HCT116 (cell line): ENCODE data around the gene YBEY. TPM values are rescaled to one million over a fixed set of nuclear protein-coding genes. Genes with fewer than 3 reads are reported as not detected.

Source experiments
- ATAC-seq: fragments of 200-7000 bp; cut with Tn5 transposase; 2 replicates; pipeline ENCODE4 v1.9.1; 2020; ENCODE audit warnings: mild to moderate bottlenecking, moderate library complexity
- BruUV-seq: library from RNA; stranded (reverse); fragments of 400-500 nt; replicated peaks from 2 replicates; lab custom pipeline; 2021; lab: Mats Ljungman, UMichigan
- CTCF ChIA-PET: fragments of 300-600 bp; sonication (Branson Sonifier 250); formaldehyde crosslinking; loops from one replicate; lab custom pipeline; 2021; ENCODE audit warnings: antibody characterized with exemption; lab: Charles Lee
- POLR2A ChIA-PET: fragments of 300-600, 350-600 bp; sonication (Branson Sonifier 250); formaldehyde crosslinking; loops from one replicate; lab custom pipeline; 2021; ENCODE audit warnings: antibody characterized with exemption; lab: Charles Lee
- RAD21 ChIA-PET, 2 experiments: fragments of 300-600 bp; sonication (Branson Sonifier 250); formaldehyde crosslinking; loops; one replicate each; lab custom pipeline; 2023; ENCODE audit warnings: low total read pairs in 2 of 2; ENCODE audit not compliant: uncharacterized antibody in 2 of 2, unreplicated experiment in 2 of 2, low non-redundant PET in 1 of 2; lab: Charles Lee
- DNase-seq: peaks from one replicate; pipeline ENCODE4 v3.0.0-alpha.2; 2010; ENCODE audit warnings: low read depth, low spot score
- H2AFZ ChIP-seq: fragments of 200-600 bp; shearing (Covaris generic), sonication (generic); 2 replicates; pipeline ENCODE4 v1.6.1; 2017; ENCODE audit warnings: low read depth, mixed run types, mixed read lengths, antibody characterized with exemption, low read length; ENCODE audit not compliant: poor library complexity, severe bottlenecking
- H3K27ac ChIP-seq: 2 replicates; pipeline ENCODE4 v1.5.1; 2012; ENCODE audit warnings: low read depth, low read length
- H3K27me3 ChIP-seq: fragments of 200-600 bp; sonication (generic); 2 replicates; pipeline ENCODE4 v1.6.1; 2016; ENCODE audit warnings: mixed run types, low read length, mixed read lengths; ENCODE audit not compliant: insufficient read depth
- H3K36me3 ChIP-seq, 2 experiments: fragments of 200-500 bp in 1 of 2; fragments of 200-600 bp in 1 of 2; sonication (Bioruptor generic) in 1 of 2; sonication (generic) in 1 of 2; 2 replicates each; pipeline versions ENCODE4 v1.5.1 to v1.6.1; 2014 to 2016; ENCODE audit warnings: low read length in 2 of 2, inconsistent platforms in 1 of 2, mixed read lengths in 1 of 2, mixed run types in 1 of 2; ENCODE audit not compliant: insufficient read depth in 2 of 2, control insufficient read depth in 1 of 2
- H3K4me1 ChIP-seq, 2 experiments: fragments of 200-600 bp in 1 of 2; sonication (generic) in 1 of 2; 2 replicates each; pipeline versions ENCODE4 v1.5.1 to v1.6.1; 2012 to 2017; ENCODE audit warnings: low read length in 2 of 2, inconsistent platforms in 1 of 2, mild to moderate bottlenecking in 1 of 2, mixed read lengths in 1 of 2, mixed run types in 1 of 2, moderate library complexity in 1 of 2; ENCODE audit not compliant: insufficient read depth in 2 of 2, control insufficient read depth in 1 of 2
- H3K4me2 ChIP-seq: fragments of 200-600 bp; sonication (generic); 2 replicates; pipeline ENCODE4 v1.6.1; 2017; ENCODE audit warnings: mixed run types, low read length, mixed read lengths
- H3K4me3 ChIP-seq, 2 experiments: fragments of 200-600 bp in 1 of 2; sonication (generic) in 1 of 2; replicated peaks in 1 of 2; 2 replicates each; pipeline ENCODE4 v1.5.1; 2011 to 2016; ENCODE audit warnings: low read length in 2 of 2, control low read depth in 1 of 2, low read depth in 1 of 2, mild to moderate bottlenecking in 1 of 2, mixed read lengths in 1 of 2, mixed run types in 1 of 2
- H3K79me2 ChIP-seq: fragments of 200-600 bp; sonication (generic); 2 replicates; pipeline ENCODE4 v1.6.1; 2017; ENCODE audit warnings: mild to moderate bottlenecking, mixed run types, low read length, moderate library complexity, mixed read lengths; ENCODE audit not compliant: insufficient read depth
- H3K9ac ChIP-seq: fragments of 200-600 bp; sonication (generic); 2 replicates; pipeline ENCODE4 v1.6.1; 2016; ENCODE audit warnings: low read length, mixed read lengths
- H3K9me2 ChIP-seq: fragments of 200-600 bp; sonication (generic), shearing (Covaris generic); 2 replicates; pipeline ENCODE4 v1.6.1; 2017; ENCODE audit warnings: mixed run types, mild to moderate bottlenecking, moderate library complexity; ENCODE audit not compliant: insufficient read depth
- H3K9me3 ChIP-seq, 2 experiments: fragments of 200-500 bp in 1 of 2; fragments of 200-600 bp in 1 of 2; sonication (Bioruptor generic) in 1 of 2; sonication (generic) in 1 of 2; 2 replicates each; pipeline ENCODE4 v1.6.1; 2014 to 2017; ENCODE audit warnings: low read length in 2 of 2, mixed read lengths in 2 of 2, inconsistent platforms in 1 of 2, low read depth in 1 of 2, mild to moderate bottlenecking in 1 of 2, mixed run types in 1 of 2, moderate library complexity in 1 of 2; ENCODE audit not compliant: control insufficient read depth in 1 of 2, insufficient read depth in 1 of 2
- H4K20me1 ChIP-seq: fragments of 200-600 bp; sonication (generic), shearing (Covaris generic); 2 replicates; pipeline ENCODE4 v1.6.1; 2017; ENCODE audit warnings: mixed run types, mild to moderate bottlenecking, moderate library complexity; ENCODE audit not compliant: insufficient read depth
- CBX3 ChIP-seq: IDR thresholded peaks from 2 replicates; pipeline ENCODE4 v1.6.1; 2012; ENCODE audit warnings: low read depth
- EGR1 ChIP-seq: IDR thresholded peaks from 2 replicates; pipeline ENCODE4 v1.6.1; 2012; ENCODE audit warnings: low read depth
- EZH2phosphoT487 ChIP-seq: fragments of 200-600 bp; IDR thresholded peaks from 2 replicates; pipeline ENCODE4 v1.6.1; 2018; ENCODE audit warnings: antibody characterized with exemption, borderline replicate concordance
- FOSL1 ChIP-seq: IDR thresholded peaks from 2 replicates; pipeline ENCODE4 v1.6.1; 2012; ENCODE audit warnings: low read depth
- POLR2A ChIP-seq: IDR thresholded peaks from 2 replicates; pipeline ENCODE4 v1.7.0; 2011; ENCODE audit warnings: borderline replicate concordance; ENCODE audit not compliant: insufficient read depth, insufficient read length; ENCODE audit errors: extremely low read depth
- SP1 ChIP-seq: IDR thresholded peaks from 2 replicates; pipeline ENCODE4 v1.6.1; 2012; ENCODE audit warnings: low read depth
- SRF ChIP-seq: IDR thresholded peaks from 2 replicates; pipeline ENCODE4 v1.6.1; 2012; ENCODE audit warnings: low read depth
- TCF7L2 ChIP-seq: IDR thresholded peaks from 2 replicates; pipeline ENCODE4 v1.7.0; 2011; ENCODE audit warnings: borderline replicate concordance, inconsistent platforms; ENCODE audit not compliant: insufficient read depth, insufficient read length; ENCODE audit errors: extremely low read depth
- ZFX ChIP-seq: fragments of 450-650 bp; IDR thresholded peaks from 2 replicates; pipeline ENCODE4 v1.6.1; 2017
- ZNF274 ChIP-seq: fragments of 200-500 bp; sonication (Bioruptor generic); IDR thresholded peaks from 2 replicates; pipeline ENCODE4 v1.6.1; 2014; ENCODE audit warnings: mild to moderate bottlenecking, low read depth, low read length, inconsistent platforms
- intact Hi-C: fragments of 100-400 bp; cut with micrococcal nuclease; formaldehyde crosslinking; loops from 2 replicates; pipeline ENCODE4 v1.10.0; 2022
- total RNA-seq: library from RNA; stranded (reverse); gene quantifications from one replicate; pipeline ENCODE4 v1.2.1, GENCODE V29; 2021; ENCODE audit not compliant: unreplicated experiment
- TF ChIP-seq, protein P1 (sequence below), 3 experiments: fragments of 200-600 bp in 1 of 3; sonication (generic) in 1 of 3; IDR thresholded peaks in 2 of 3; conservative IDR thresholded peaks in 1 of 3; 2 replicates each; pipeline ENCODE4 v1.5.1; 2012 to 2017; ENCODE audit warnings: low read depth in 2 of 3, low read length in 2 of 3, antibody characterized with exemption in 1 of 3, borderline replicate concordance in 1 of 3, control low read depth in 1 of 3, mild to moderate bottlenecking in 1 of 3, mixed read lengths in 1 of 3, mixed run types in 1 of 3, moderate library complexity in 1 of 3; ENCODE audit not compliant: insufficient read depth in 1 of 3

The YBEY gene
- total RNA-seq, 1 experiment from 2014 or later: 31.5 TPM

DNA sequence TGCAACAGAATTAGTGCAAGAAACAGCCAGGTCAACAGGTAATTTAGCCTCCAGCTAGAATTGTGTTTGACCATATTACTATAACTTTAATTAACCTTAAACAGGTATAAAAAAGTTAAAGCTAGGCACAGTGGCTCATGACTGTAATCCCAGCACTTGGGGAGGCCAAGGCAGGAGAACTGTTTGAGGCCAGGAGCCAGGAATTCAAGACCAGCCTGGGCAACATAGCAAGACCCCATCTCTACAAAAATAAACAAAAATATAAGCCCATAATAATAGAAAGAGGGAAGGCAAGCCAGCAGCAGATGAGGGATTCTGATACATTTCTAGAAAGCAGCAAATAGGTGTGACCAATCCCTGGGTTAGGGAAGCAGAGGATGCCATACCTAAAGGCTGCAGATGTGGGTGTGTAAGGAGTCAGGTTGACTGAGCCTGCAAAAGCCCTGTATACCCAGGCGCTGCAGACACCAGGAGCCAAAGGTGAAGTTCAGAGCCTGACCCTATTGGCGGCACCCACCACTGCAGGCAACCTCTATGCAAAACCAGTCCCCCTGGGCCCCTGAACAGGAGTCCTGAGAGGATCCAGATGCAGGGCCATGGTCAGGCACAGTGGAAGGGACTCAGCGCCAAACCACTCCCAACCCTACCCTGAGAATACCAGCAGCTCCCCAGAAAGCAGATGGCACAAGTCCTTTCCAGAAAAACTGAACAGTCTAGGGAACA, 38.3 kb upstream of the YBEY start:
- H3K9ac ChIP-seq: no peak overlapping the region
- H3K36me3 ChIP-seq: peaks cover 60 to 74% of the 10 kb centered on the region in 2 experiments
- no peak overlapping the region for H3K4me2 ChIP-seq
- H4K20me1 ChIP-seq: no peaks in the 10 kb centered on the region
- no peaks in the 10 kb centered on the region for H3K9me2 ChIP-seq
- intact Hi-C loops: no loop called here
- no peak overlapping the region for H3K4me3 ChIP-seq
- ChIA-PET RAD21 (no interaction called here), POLR2A (no interaction called here)
- no peak for TF ChIP-seq SRF
- TF ChIP-seq, all 23 proteins: peak for 0
- no peak overlapping the region for H2AFZ ChIP-seq
- DNase-seq (no peak), ATAC-seq (no peak)
- no peaks in the 10 kb centered on the region for H3K9me3 ChIP-seq
- no peaks in the 10 kb centered on the region for H3K4me1 ChIP-seq
- CTCF ChIA-PET: no interaction called here
- H3K27me3 ChIP-seq: no peaks in the 10 kb centered on the region
- H3K27ac ChIP-seq: no peak overlapping the region
- peaks cover 11% of the 10 kb centered on the region for H3K79me2 ChIP-seq
- no TSS peak for BruUV-seq

DNA sequence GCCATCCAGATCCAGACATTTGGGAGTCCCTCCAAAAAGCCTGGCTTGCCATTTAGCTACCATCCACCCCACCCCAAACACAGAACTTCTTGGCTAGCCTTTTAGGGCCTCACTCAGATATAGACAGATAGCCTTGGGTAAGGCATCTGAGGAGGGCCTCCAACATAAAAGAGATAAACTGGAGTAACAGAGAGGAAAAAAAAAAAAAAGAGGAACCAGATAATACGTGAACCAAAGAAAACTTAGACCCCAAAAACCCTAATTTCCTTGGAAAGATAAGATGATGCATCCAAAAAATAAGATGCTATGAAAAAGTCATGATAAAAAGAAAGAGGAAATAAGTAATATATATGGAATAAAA, 37.7 kb upstream of the YBEY start:
- TF ChIP-seq, protein P1, sequence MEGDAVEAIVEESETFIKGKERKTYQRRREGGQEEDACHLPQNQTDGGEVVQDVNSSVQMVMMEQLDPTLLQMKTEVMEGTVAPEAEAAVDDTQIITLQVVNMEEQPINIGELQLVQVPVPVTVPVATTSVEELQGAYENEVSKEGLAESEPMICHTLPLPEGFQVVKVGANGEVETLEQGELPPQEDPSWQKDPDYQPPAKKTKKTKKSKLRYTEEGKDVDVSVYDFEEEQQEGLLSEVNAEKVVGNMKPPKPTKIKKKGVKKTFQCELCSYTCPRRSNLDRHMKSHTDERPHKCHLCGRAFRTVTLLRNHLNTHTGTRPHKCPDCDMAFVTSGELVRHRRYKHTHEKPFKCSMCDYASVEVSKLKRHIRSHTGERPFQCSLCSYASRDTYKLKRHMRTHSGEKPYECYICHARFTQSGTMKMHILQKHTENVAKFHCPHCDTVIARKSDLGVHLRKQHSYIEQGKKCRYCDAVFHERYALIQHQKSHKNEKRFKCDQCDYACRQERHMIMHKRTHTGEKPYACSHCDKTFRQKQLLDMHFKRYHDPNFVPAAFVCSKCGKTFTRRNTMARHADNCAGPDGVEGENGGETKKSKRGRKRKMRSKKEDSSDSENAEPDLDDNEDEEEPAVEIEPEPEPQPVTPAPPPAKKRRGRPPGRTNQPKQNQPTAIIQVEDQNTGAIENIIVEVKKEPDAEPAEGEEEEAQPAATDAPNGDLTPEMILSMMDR (IDR thresholded peaks at IDR 0.05 in 2 of 3, conservative IDR thresholded peaks at IDR 0.05 in 1 of 3; ENCODE audit: borderline replicate concordance in 1 of 3, insufficient read depth in 1 of 3, low read depth in 2 of 3, low read length in 2 of 3): no peak
- TF ChIP-seq POLR2A (no peak), TCF7L2 (no peak), CBX3 (no peak), EZH2phosphoT487 (no peak), SP1 (no peak), EGR1 (no peak), FOSL1 (no peak), ZFX (no peak), ZNF274 (no peak)
- TF ChIP-seq, all 23 proteins: peak for 0

More for the DNA sequence above, 37.7 kb upstream of the YBEY start:
- H2AFZ ChIP-seq: no peak overlapping the region
- no peaks in the 10 kb centered on the region for H4K20me1 ChIP-seq
- no TSS peak for BruUV-seq
- intact Hi-C loops: no loop called here
- RAD21 ChIA-PET: no interaction called here
- no peak for DNase-seq
- H3K36me3 ChIP-seq: peaks cover 54 to 74% of the 10 kb centered on the region in 2 experiments
- H3K9me3 ChIP-seq: no peaks in the 10 kb centered on the region
- H3K27ac ChIP-seq: no peak overlapping the region
- H3K9ac ChIP-seq: no peak overlapping the region
- CTCF ChIA-PET: no interaction called here
- H3K4me3 ChIP-seq: no peak overlapping the region
- no peaks in the 10 kb centered on the region for H3K4me1 ChIP-seq
- no peaks in the 10 kb centered on the region for H3K27me3 ChIP-seq
- H3K79me2 ChIP-seq: peaks cover 11% of the 10 kb centered on the region
- POLR2A ChIA-PET: no interaction called here
- no peaks in the 10 kb centered on the region for H3K9me2 ChIP-seq
- ATAC-seq: no peak
- no peak overlapping the region for H3K4me2 ChIP-seq
